ENCODE measurements around the gene CACNA1S. TPM values are rescaled to one million over a fixed set of nuclear protein-coding genes. Genes with fewer than 3 reads are reported as not detected.

CACNA1S gene
- total RNA-seq, 1 donor from 2014 or later, result not detected

DNA sequence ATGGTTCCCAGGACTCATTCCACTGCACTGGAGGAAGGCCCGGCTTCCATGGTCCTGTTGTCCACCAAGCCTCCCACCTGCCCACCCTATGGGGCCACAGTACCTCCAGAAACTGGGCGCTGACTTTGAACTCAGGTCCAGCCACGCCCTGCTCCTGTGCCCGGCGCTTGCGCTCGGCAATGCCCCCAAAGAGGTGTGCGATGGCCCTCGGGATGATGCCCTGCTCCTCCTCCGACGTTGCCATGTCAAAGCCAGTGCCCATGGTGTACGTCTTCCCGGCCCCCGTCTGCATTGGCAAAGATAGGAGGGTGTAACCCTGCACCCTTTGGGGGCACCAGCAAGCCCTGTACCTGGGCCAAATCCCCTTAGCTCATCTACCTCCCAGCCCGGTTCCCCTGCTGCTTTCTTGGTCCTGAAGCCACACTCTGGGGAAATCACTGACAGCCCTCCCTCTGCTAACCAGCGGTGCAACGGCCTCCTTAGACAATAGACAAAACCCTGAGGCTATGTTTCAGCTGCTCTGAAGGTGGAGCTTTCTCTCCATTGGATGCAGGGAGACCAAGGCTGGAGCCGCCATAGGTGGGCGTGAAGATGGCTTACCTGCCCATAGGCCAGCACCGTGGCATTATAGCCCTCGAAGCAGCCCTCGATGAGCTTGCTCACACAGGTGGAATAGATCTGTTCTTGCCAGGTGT, 103.4 kb downstream of the CACNA1S start:
- H3K9me3 Mint-ChIP-seq (ENCODE audit: unreplicated experiment), result no peaks in the 10 kb centered on the region
- no peaks in the 10 kb centered on the region for H3K36me3 Mint-ChIP-seq (ENCODE audit: low read depth, unreplicated experiment)
- H3K9me3 ChIP-seq (ENCODE audit: insufficient read depth, low read depth, low read length), result no peaks in the 10 kb centered on the region
- H2AFZ ChIP-seq (ENCODE audit: low read depth, low read length), result no peak overlapping the region
- no peaks in the 10 kb centered on the region for H3K79me2 ChIP-seq (ENCODE audit: insufficient read depth, low read length)
- H3K9ac ChIP-seq (ENCODE audit: low read length), result no peak overlapping the region
- peaks cover 14% of the 10 kb centered on the region for H3K27me3 Mint-ChIP-seq (ENCODE audit: low read depth, unreplicated experiment)
- H3K27me3 ChIP-seq (ENCODE audit: insufficient read depth, low read length), result no peaks in the 10 kb centered on the region
- FAIRE-seq, result no peak
- no peaks in the 10 kb centered on the region for H3K36me3 ChIP-seq (ENCODE audit: insufficient read depth, low read length)
- no peak overlapping the region for H3K4me3 Mint-ChIP-seq (ENCODE audit: unreplicated experiment)
- no peaks in the 10 kb centered on the region for H3K4me1 ChIP-seq (ENCODE audit: insufficient read depth, low read length)
- H3K4me2 ChIP-seq (ENCODE audit: low read length), result no peak overlapping the region
- H3K27ac Mint-ChIP-seq (ENCODE audit: unreplicated experiment), result no peak overlapping the region
- no peak for DNase-seq (ENCODE audit: low read depth)
- H3K4me3 ChIP-seq (ENCODE audit: insufficient read depth, low read depth, low read length), result no peak overlapping the region
- no peak overlapping the region for H3K27ac ChIP-seq (ENCODE audit: low read depth, low read length)
- TF ChIP-seq CTCF (IDR thresholded peaks at IDR 0.05; ENCODE audit: insufficient read depth, low read depth, low read length), result no peak
- TF ChIP-seq EZH2 (IDR thresholded peaks at IDR 0.05; ENCODE audit: insufficient read depth, low read length), result no peak
- H3K4me1 Mint-ChIP-seq (ENCODE audit: low read depth, unreplicated experiment), result peaks cover 8% of the 10 kb centered on the region
- H4K20me1 ChIP-seq (ENCODE audit: insufficient read depth, low read length), result peaks cover 5% of the 10 kb centered on the region

DNA sequence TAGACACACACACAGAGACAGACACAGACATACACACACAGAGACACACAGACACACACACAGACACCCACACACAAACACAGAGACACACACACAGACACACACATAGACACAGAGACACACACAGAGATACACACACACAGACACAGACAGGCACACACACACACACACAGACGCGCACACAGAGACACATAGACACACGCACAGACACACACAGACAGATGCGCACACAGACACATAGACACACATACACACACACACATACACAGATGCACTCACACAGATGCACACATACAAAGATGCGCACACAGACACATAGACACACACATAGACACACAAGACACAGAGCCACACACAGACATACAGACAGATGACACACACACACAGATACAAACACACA, 104.7 kb downstream of the CACNA1S start:
- DNase-seq (ENCODE audit: low read depth) (no peak), FAIRE-seq (no peak)
- no peaks in the 10 kb centered on the region for H3K79me2 ChIP-seq (ENCODE audit: insufficient read depth, low read length)
- H3K9ac ChIP-seq (ENCODE audit: low read length), result no peak overlapping the region
- peaks cover 3% of the 10 kb centered on the region for H3K36me3 Mint-ChIP-seq (ENCODE audit: low read depth, unreplicated experiment)
- H3K27ac ChIP-seq (ENCODE audit: low read depth, low read length), result no peak overlapping the region
- H3K9me3 ChIP-seq (ENCODE audit: insufficient read depth, low read depth, low read length), result no peaks in the 10 kb centered on the region
- H3K9me3 Mint-ChIP-seq (ENCODE audit: unreplicated experiment), result no peaks in the 10 kb centered on the region
- peaks cover 14% of the 10 kb centered on the region for H3K27me3 Mint-ChIP-seq (ENCODE audit: low read depth, unreplicated experiment)
- no peak overlapping the region for H3K27ac Mint-ChIP-seq (ENCODE audit: unreplicated experiment)
- no peak overlapping the region for H3K4me3 ChIP-seq (ENCODE audit: insufficient read depth, low read depth, low read length)
- H3K36me3 ChIP-seq (ENCODE audit: insufficient read depth, low read length), result peaks cover 3% of the 10 kb centered on the region
- H2AFZ ChIP-seq (ENCODE audit: low read depth, low read length), result peak overlapping the region; percentile 1
- H3K27me3 ChIP-seq (ENCODE audit: insufficient read depth, low read length), result no peaks in the 10 kb centered on the region
- no peak overlapping the region for H3K4me3 Mint-ChIP-seq (ENCODE audit: unreplicated experiment)
- H3K4me1 ChIP-seq (ENCODE audit: insufficient read depth, low read length), result no peaks in the 10 kb centered on the region
- H4K20me1 ChIP-seq (ENCODE audit: insufficient read depth, low read length), result peaks cover 5% of the 10 kb centered on the region
- no peak for TF ChIP-seq EZH2 (IDR thresholded peaks at IDR 0.05; ENCODE audit: insufficient read depth, low read length)
- no peak for TF ChIP-seq CTCF (IDR thresholded peaks at IDR 0.05; ENCODE audit: insufficient read depth, low read depth, low read length)
- H3K4me2 ChIP-seq (ENCODE audit: low read length), result no peak overlapping the region
- peaks cover 8% of the 10 kb centered on the region for H3K4me1 Mint-ChIP-seq (ENCODE audit: low read depth, unreplicated experiment)

- Mint-ChIP-seq H3K9me3 (ENCODE audit: unreplicated experiment) (no peaks in the 10 kb centered on the region), H3K27me3 (ENCODE audit: low read depth, unreplicated experiment) (peaks cover 14% of the 10 kb centered on the region), H3K36me3 (ENCODE audit: low read depth, unreplicated experiment) (peaks cover 3% of the 10 kb centered on the region), H3K27ac (ENCODE audit: unreplicated experiment) (no peak overlapping the region), H3K4me3 (ENCODE audit: unreplicated experiment) (no peak overlapping the region), H3K4me1 (ENCODE audit: low read depth, unreplicated experiment) (peaks cover 6% of the 10 kb centered on the region)
- Histone ChIP-seq H3K27me3 (ENCODE audit: insufficient read depth, low read length) (no peaks in the 10 kb centered on the region), H3K4me3 (ENCODE audit: insufficient read depth, low read depth, low read length) (no peak overlapping the region), H3K79me2 (ENCODE audit: insufficient read depth, low read length) (no peaks in the 10 kb centered on the region), H2AFZ (ENCODE audit: low read depth, low read length) (no peak overlapping the region), H3K9ac (ENCODE audit: low read length) (no peak overlapping the region), H3K36me3 (ENCODE audit: insufficient read depth, low read length) (peaks cover 3% of the 10 kb centered on the region), H3K27ac (ENCODE audit: low read depth, low read length) (no peak overlapping the region), H4K20me1 (ENCODE audit: insufficient read depth, low read length) (peaks cover 5% of the 10 kb centered on the region), H3K4me1 (ENCODE audit: insufficient read depth, low read length) (no peaks in the 10 kb centered on the region), H3K4me2 (ENCODE audit: low read length) (no peak overlapping the region), H3K9me3 (ENCODE audit: insufficient read depth, low read depth, low read length) (no peaks in the 10 kb centered on the region)
- DNase-seq (ENCODE audit: low read depth), result no peak
- FAIRE-seq, result no peak
- TF ChIP-seq EZH2 (IDR thresholded peaks at IDR 0.05; ENCODE audit: insufficient read depth, low read length), result no peak
- TF ChIP-seq CTCF (IDR thresholded peaks at IDR 0.05; ENCODE audit: insufficient read depth, low read depth, low read length), result no peak
Measured at GRCh38 chr1:201006450-201006849, 105.8 kb downstream of the CACNA1S start.

All from astrocyte (in vitro differentiated cells and primary cell).